GM12878 (cell line): ENCODE measurements around the gene MOK. TPM values are rescaled to one million over a fixed set of nuclear protein-coding genes. Genes with fewer than 3 reads are reported as not detected.

Experiments used
- ATAC-seq: fragments of 200-7000 bp; cut with Tn5 transposase; 3 replicates; pipeline ENCODE4 v1.9.1; 2020; ENCODE audit warnings: mild to moderate bottlenecking, moderate library complexity
- BruUV-seq: library from RNA; stranded (reverse); fragments of 400-500 nt; replicated peaks from 2 replicates; lab custom pipeline; 2021; lab: Mats Ljungman, UMichigan
- CTCF ChIA-PET: fragments of 300-600 bp; sonication (Branson Sonifier 250); formaldehyde crosslinking; extraction: SDS; loops from one replicate; lab custom pipeline; 2021; ENCODE audit warnings: inconsistent platforms; lab: Yijun Ruan, JAX
- POLR2A ChIA-PET: fragments of 350-600 bp; formaldehyde crosslinking; extraction: SDS; loops from one replicate; lab custom pipeline; 2021; ENCODE audit warnings: inconsistent platforms; lab: Charles Lee
- RAD21 ChIA-PET: fragments of 300-600 bp; sonication (Branson Sonifier 250); formaldehyde crosslinking; loops from one replicate; lab custom pipeline; 2023; ENCODE audit warnings: antibody characterized with exemption; ENCODE audit not compliant: unreplicated experiment; lab: Charles Lee
- SMC1A ChIA-PET: fragments of 300-600 bp; sonication (Branson Sonifier 250); formaldehyde crosslinking; loops from one replicate; lab custom pipeline; 2023; ENCODE audit not compliant: unreplicated experiment, uncharacterized antibody; lab: Charles Lee
- DNase-seq: peaks from one replicate; pipeline ENCODE4 v3.0.0-alpha.2; 2011; ENCODE audit warnings: low read depth, low spot score
- FAIRE-seq: peaks from 3 replicates; lab custom pipeline; 2011; peaks lifted over from hg19 to GRCh38; lab: Jason Lieb, UNC
- H2AFZ ChIP-seq: 2 replicates; pipeline ENCODE4 v1.6.0; 2011; ENCODE audit warnings: low read depth, low read length, control low read depth; ENCODE audit not compliant: control insufficient read depth
- H3K27ac ChIP-seq: 2 replicates; pipeline ENCODE4 v1.5.1; 2011; ENCODE audit warnings: control low read depth; ENCODE audit not compliant: control insufficient read depth, insufficient read depth
- H3K27me3 ChIP-seq, 2 experiments: replicated peaks in 1 of 2; 2 replicates each; pipeline versions ENCODE4 v1.6.0 to v1.6.1; 2011; ENCODE audit warnings: low read length in 1 of 2; ENCODE audit not compliant: control insufficient read depth in 2 of 2, insufficient read depth in 2 of 2
- H3K36me3 ChIP-seq, 2 experiments: 2 replicates each; pipeline ENCODE4 v1.5.1; 2011; ENCODE audit warnings: low read length in 1 of 2; ENCODE audit not compliant: control insufficient read depth in 2 of 2, insufficient read depth in 2 of 2
- H3K4me1 ChIP-seq: 2 replicates; pipeline ENCODE4 v1.6.1; 2011; ENCODE audit warnings: mild to moderate bottlenecking, low read length, moderate library complexity, mixed read lengths; ENCODE audit not compliant: control insufficient read depth, insufficient read depth
- H3K4me2 ChIP-seq: 2 replicates; pipeline ENCODE4 v1.6.0; 2011; ENCODE audit warnings: control low read depth; ENCODE audit not compliant: control insufficient read depth, insufficient read depth
- H3K4me3 ChIP-seq: fragments of 200-600 bp; sonication (generic); 2 replicates; pipeline ENCODE4 v1.5.1; 2016
- H3K79me2 ChIP-seq: 2 replicates; pipeline ENCODE4 v1.6.0; 2011; ENCODE audit warnings: low read length; ENCODE audit not compliant: control insufficient read depth, insufficient read depth
- H3K9ac ChIP-seq: 2 replicates; pipeline ENCODE4 v1.8.0; 2011; ENCODE audit warnings: low read length, control low read depth, mixed read lengths; ENCODE audit not compliant: control insufficient read depth, insufficient read depth
- H3K9me3 ChIP-seq: replicated peaks from 3 replicates; pipeline ENCODE4 v1.5.1; 2011; ENCODE audit warnings: mild to moderate bottlenecking, low read length; ENCODE audit not compliant: control insufficient read depth, insufficient read depth
- H4K20me1 ChIP-seq: 2 replicates; pipeline ENCODE4 v1.6.0; 2011; ENCODE audit not compliant: control insufficient read depth, insufficient read depth
- BCL3 ChIP-seq: IDR thresholded peaks from 2 replicates; pipeline ENCODE4 v1.6.1; 2011; ENCODE audit warnings: borderline replicate concordance, low read depth, mild to moderate bottlenecking, moderate library complexity, low read length; ENCODE audit not compliant: insufficient read depth, poor library complexity, severe bottlenecking
- CBFB ChIP-seq: IDR thresholded peaks from 2 replicates; pipeline ENCODE4 v1.6.1; 2016; ENCODE audit warnings: antibody characterized with exemption, low read depth
- CHD1 ChIP-seq: IDR thresholded peaks from 2 replicates; pipeline ENCODE4 v1.6.1; 2012; ENCODE audit warnings: low read depth, low read length, improper control_type of control experiment
- EED ChIP-seq: sonication (generic); IDR thresholded peaks from 2 replicates; pipeline ENCODE4 v1.6.1; 2016; ENCODE audit warnings: antibody characterized with exemption, low read depth
- HDGF ChIP-seq: fragments of 450-650 bp; IDR thresholded peaks from 2 replicates; pipeline ENCODE4 v1.6.1; 2016; ENCODE audit warnings: antibody characterized with exemption
- IRF4 ChIP-seq: IDR thresholded peaks from 2 replicates; pipeline ENCODE4 v1.6.1; 2011; ENCODE audit warnings: low read depth, low read length
- NFIC ChIP-seq: IDR thresholded peaks from 2 replicates; pipeline ENCODE4 v1.6.1; 2012; ENCODE audit warnings: low read depth, mild to moderate bottlenecking, inconsistent platforms, low read length, moderate library complexity
- RELB ChIP-seq: fragments of 450-650 bp; IDR thresholded peaks from 2 replicates; pipeline ENCODE4 v1.6.1; 2017; ENCODE audit warnings: low read depth, mild to moderate bottlenecking, moderate library complexity
- SPI1 ChIP-seq: IDR thresholded peaks from 2 replicates; pipeline ENCODE4 v1.6.1; 2011; ENCODE audit warnings: low read depth, mild to moderate bottlenecking, low read length, moderate library complexity, borderline replicate concordance; ENCODE audit not compliant: insufficient read depth
- ZNF207 ChIP-seq: fragments of 450-650 bp; IDR thresholded peaks from 2 replicates; pipeline ENCODE4 v1.6.1; 2014; ENCODE audit warnings: antibody characterized with exemption, mild to moderate bottlenecking, borderline replicate concordance
- ZNF217 ChIP-seq: fragments of 450-650 bp; IDR thresholded peaks from 2 replicates; pipeline ENCODE4 v1.6.1; 2017; ENCODE audit warnings: antibody characterized with exemption, mild to moderate bottlenecking
- ZNF274 ChIP-seq: IDR thresholded peaks from one replicate; pipeline ENCODE4 v1.8.0; 2011; ENCODE audit not compliant: insufficient read length, insufficient read depth
- ZZZ3 ChIP-seq: IDR thresholded peaks from 2 replicates; pipeline ENCODE4 v1.6.1; 2011; ENCODE audit warnings: low read depth; ENCODE audit not compliant: control insufficient read depth, insufficient read length
- WGBS: methylation state at CpG from one replicate; pipeline ENCODE4 v1.1.6; 2016; ENCODE audit warnings: low lambda C conversion rate; ENCODE audit not compliant: insufficient replicate concordance, insufficient coverage; ENCODE audit errors: missing lambda C conversion rate; 5-methylcytosine and 5-hydroxymethylcytosine counted together
- in situ Hi-C: fragments of 300-500 bp; cut with MboI; formaldehyde crosslinking; loops from 9 replicates; pipeline ENCODE4 v1.14.3; 2018; ENCODE audit warnings: mixed read lengths
- intact Hi-C: fragments of 100-400 bp; cut with micrococcal nuclease; formaldehyde crosslinking; loops from one replicate; pipeline ENCODE4 v1.14.2; 2022; ENCODE audit not compliant: unreplicated experiment
- polyA plus RNA-seq, 11 experiments: library from polyadenylated mRNA; depleted of rRNA in 4 of 11; unstranded in 6 of 11; stranded (reverse) in 5 of 11; fragments of >200 nt; fragmentation: Nextera tagmentation in 4 of 11; fragmentation: Illumina TruSeq in 1 of 11; extraction: Ambion mirVana in 4 of 11; extraction: Trizol in 1 of 11; gene quantifications; 1 replicate in 1 of 11; 2 replicates in 10 of 11; pipeline versions ENCODE4 v1.2.1 to v1.2.3, GENCODE V29; 2011 to 2016; ENCODE audit warnings: inconsistent platforms in 2 of 11, missing spikeins in 2 of 11, low read depth in 1 of 11
- total RNA-seq, 4 experiments: library from RNA; depleted of rRNA in 3 of 4; stranded (reverse); fragments of >200 nt in 3 of 4; fragmentation: Illumina TruSeq in 1 of 4; extraction: Trizol in 1 of 4; gene quantifications; 2 replicates each; pipeline versions ENCODE4 v1.2.1 to v1.2.3, GENCODE V29; 2013 to 2021
- TF ChIP-seq, protein P1 (sequence below): IDR thresholded peaks from 2 replicates; pipeline ENCODE4 v1.6.1; 2012; ENCODE audit warnings: low read depth, low read length, improper control_type of control experiment
- TF ChIP-seq, protein P2 (sequence below): fragments of 450-650 bp; IDR thresholded peaks from 2 replicates; pipeline ENCODE4 v1.6.1; 2016; ENCODE audit warnings: mild to moderate bottlenecking

The MOK gene
- total and polyA plus RNA-seq, 10 of the 15 experiments (the other 5 are each of a cell fraction or from before 2014, with no cell fraction given) = 0.10 to 3.0 (median 1.4) TPM

- H3K9me3 ChIP-seq = no peaks in the 10 kb centered on the region
- H2AFZ ChIP-seq = no peak overlapping the region
- ChIA-PET POLR2A (no interaction called here), SMC1A (no interaction called here), CTCF (no interaction called here), RAD21 (no interaction called here)
- peaks cover 18 to 20% of the 10 kb centered on the region in 2 experiments for H3K36me3 ChIP-seq
- no peaks in the 10 kb centered on the region for H3K27me3 ChIP-seq
- ATAC-seq (no peak), FAIRE-seq (no peak), DNase-seq (no peak)
- BruUV-seq = no TSS peak
- H3K4me2 ChIP-seq = no peak overlapping the region
- in situ Hi-C loops = no loop called here
- no peak for TF ChIP-seq NFIC
- TF ChIP-seq, protein P1, sequence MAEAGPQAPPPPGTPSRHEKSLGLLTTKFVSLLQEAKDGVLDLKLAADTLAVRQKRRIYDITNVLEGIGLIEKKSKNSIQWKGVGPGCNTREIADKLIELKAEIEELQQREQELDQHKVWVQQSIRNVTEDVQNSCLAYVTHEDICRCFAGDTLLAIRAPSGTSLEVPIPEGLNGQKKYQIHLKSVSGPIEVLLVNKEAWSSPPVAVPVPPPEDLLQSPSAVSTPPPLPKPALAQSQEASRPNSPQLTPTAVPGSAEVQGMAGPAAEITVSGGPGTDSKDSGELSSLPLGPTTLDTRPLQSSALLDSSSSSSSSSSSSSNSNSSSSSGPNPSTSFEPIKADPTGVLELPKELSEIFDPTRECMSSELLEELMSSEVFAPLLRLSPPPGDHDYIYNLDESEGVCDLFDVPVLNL = no peak
- no peak for TF ChIP-seq CHD1
- no peak for TF ChIP-seq ZNF274
- TF ChIP-seq RELB = no peak
- no peak for TF ChIP-seq EED
- TF ChIP-seq ZZZ3 = no peak
- TF ChIP-seq, protein P2, sequence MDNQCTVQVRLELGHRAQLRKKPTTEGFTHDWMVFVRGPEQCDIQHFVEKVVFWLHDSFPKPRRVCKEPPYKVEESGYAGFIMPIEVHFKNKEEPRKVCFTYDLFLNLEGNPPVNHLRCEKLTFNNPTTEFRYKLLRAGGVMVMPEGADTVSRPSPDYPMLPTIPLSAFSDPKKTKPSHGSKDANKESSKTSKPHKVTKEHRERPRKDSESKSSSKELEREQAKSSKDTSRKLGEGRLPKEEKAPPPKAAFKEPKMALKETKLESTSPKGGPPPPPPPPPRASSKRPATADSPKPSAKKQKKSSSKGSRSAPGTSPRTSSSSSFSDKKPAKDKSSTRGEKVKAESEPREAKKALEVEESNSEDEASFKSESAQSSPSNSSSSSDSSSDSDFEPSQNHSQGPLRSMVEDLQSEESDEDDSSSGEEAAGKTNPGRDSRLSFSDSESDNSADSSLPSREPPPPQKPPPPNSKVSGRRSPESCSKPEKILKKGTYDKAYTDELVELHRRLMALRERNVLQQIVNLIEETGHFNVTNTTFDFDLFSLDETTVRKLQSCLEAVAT = no peak
- no peak for TF ChIP-seq IRF4
- TF ChIP-seq BCL3 = no peak
- no peak for TF ChIP-seq ZNF207
- no peak for TF ChIP-seq SPI1
- TF ChIP-seq ZNF217 = no peak
- no peak for TF ChIP-seq HDGF
- no peak for TF ChIP-seq CBFB
- intact Hi-C loops = no loop called here
- no peaks in the 10 kb centered on the region for H4K20me1 ChIP-seq
- no peak overlapping the region for H3K9ac ChIP-seq
- no peak overlapping the region for H3K4me3 ChIP-seq
- no peaks in the 10 kb centered on the region for H3K4me1 ChIP-seq
- no peak overlapping the region for H3K27ac ChIP-seq
- 95% methylated on average over 17 of the region's 17 CpGs for WGBS
- H3K79me2 ChIP-seq = no peaks in the 10 kb centered on the region
Observed at GRCh38 chr14:102208741-102209140, 96.2 kb downstream of the MOK start.
